C4-2B (cell line): ENCODE measurements around the gene F2.

Experiments used
- ZFX ChIP-seq: fragments of 450-650 bp; IDR thresholded peaks from 2 replicates; pipeline ENCODE4 v1.6.1; 2017
- TF ChIP-seq, protein P1 (sequence below): fragments of 450-650 bp; conservative IDR thresholded peaks from 2 replicates; pipeline ENCODE4 v1.5.1; 2017; ENCODE audit warnings: mild to moderate bottlenecking

DNA sequence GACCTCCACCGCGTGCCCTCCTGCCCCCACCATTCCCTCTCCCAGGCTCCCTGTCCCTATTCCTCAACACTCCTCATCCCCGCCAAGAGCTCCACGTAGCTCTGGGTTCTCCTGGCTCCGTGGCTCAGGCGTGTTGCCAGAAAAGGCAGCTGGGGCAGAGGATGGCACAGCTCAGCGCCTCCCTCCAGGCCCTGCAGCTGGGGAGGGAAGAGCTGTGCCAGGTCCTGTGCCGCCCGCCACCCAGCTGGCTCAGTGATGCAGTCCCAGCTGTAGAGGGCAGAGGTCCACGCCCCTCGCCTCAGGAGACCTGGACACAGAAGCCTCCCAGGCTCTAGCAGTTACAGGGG, 22.8 kb upstream of the F2 start:
- TF ChIP-seq, protein P1, sequence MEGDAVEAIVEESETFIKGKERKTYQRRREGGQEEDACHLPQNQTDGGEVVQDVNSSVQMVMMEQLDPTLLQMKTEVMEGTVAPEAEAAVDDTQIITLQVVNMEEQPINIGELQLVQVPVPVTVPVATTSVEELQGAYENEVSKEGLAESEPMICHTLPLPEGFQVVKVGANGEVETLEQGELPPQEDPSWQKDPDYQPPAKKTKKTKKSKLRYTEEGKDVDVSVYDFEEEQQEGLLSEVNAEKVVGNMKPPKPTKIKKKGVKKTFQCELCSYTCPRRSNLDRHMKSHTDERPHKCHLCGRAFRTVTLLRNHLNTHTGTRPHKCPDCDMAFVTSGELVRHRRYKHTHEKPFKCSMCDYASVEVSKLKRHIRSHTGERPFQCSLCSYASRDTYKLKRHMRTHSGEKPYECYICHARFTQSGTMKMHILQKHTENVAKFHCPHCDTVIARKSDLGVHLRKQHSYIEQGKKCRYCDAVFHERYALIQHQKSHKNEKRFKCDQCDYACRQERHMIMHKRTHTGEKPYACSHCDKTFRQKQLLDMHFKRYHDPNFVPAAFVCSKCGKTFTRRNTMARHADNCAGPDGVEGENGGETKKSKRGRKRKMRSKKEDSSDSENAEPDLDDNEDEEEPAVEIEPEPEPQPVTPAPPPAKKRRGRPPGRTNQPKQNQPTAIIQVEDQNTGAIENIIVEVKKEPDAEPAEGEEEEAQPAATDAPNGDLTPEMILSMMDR, result no peak
- TF ChIP-seq ZFX, result no peak
